DMS79 (cell line): ENCODE measurements around the gene EIF2B5.
"Not testable (repeated sequence)": the region's sequence is repeated elsewhere in the genome, so short reads cannot be mapped to it uniquely, and the experiment has no call there.

Source experiments
- DNase-seq: peaks from one replicate; lab custom pipeline; 2025; lab: John Stamatoyannopoulos, UW

Gene EIF2B5

GRCh38 chr3:184135149-184135910 is at the start of gene EIF2B5:
Gene EIF2B5, plus strand, starts transcription at chr3:184135358. Its CDS starts 28 bp downstream, at chr3:184135386.
- peak; percentile 93 for DNase-seq

GRCh38 chr3:184085389-184085852 is 49.7 kb upstream of the EIF2B5 start:
- DNase-seq: no peak

- no peak for DNase-seq
Measured at GRCh38 chr3:184092199-184092598, 43.0 kb upstream of the EIF2B5 start.

GRCh38 chr3:184096811-184097383 is 38.3 kb upstream of the EIF2B5 start, which contains the start of gene HTR3E:
Gene HTR3E, plus strand, starts transcription at chr3:184097064. Its CDS starts 466 bp downstream, at chr3:184097530.
- DNase-seq: no peak

GRCh38 chr3:184097556-184097955 is 37.6 kb upstream of the EIF2B5 start:
- no peak for DNase-seq

GRCh38 chr3:184099806-184100686 is 35.1 kb upstream of the EIF2B5 start:
- DNase-seq: no peak

GRCh38 chr3:184110316-184110725 is 24.8 kb upstream of the EIF2B5 start:
- no peak for DNase-seq

GRCh38 chr3:184116017-184116416 is 19.1 kb upstream of the EIF2B5 start:
- DNase-seq: no peak

- no peak for DNase-seq
Measured at GRCh38 chr3:184117636-184118035, 17.5 kb upstream of the EIF2B5 start.

GRCh38 chr3:184121031-184121430 is 14.1 kb upstream of the EIF2B5 start:
- DNase-seq: not testable (repeated sequence)

- no peak for DNase-seq
Measured at GRCh38 chr3:184126006-184126405, 9.2 kb upstream of the EIF2B5 start.

- no peak for DNase-seq
Measured at GRCh38 chr3:184129012-184129411, 6.1 kb upstream of the EIF2B5 start.

GRCh38 chr3:184132945-184133344 is 2.2 kb upstream of the EIF2B5 start:
- no peak for DNase-seq

GRCh38 chr3:184133840-184134745 is 1.1 kb upstream of the EIF2B5 start:
- peak; percentile 43 for DNase-seq

GRCh38 chr3:184134746-184135148 is 411 bp upstream of the EIF2B5 start:
- no peak for DNase-seq

- DNase-seq: no peak
Measured at GRCh38 chr3:184135911-184136260, 728 bp downstream of the EIF2B5 start.

GRCh38 chr3:184140436-184140835 is 5.3 kb downstream of the EIF2B5 start:
- no peak for DNase-seq

- DNase-seq: no peak
Measured at GRCh38 chr3:184142199-184142598, 7.0 kb downstream of the EIF2B5 start.

GRCh38 chr3:184143327-184143726 is 8.2 kb downstream of the EIF2B5 start:
- DNase-seq: no peak

- no peak for DNase-seq
Measured at GRCh38 chr3:184144505-184144904, 9.3 kb downstream of the EIF2B5 start.

- no peak for DNase-seq
Measured at GRCh38 chr3:184145111-184145524, 10.0 kb downstream of the EIF2B5 start.
